Caco-2 (cell line): ENCODE measurements around the gene TTC39C. TPM values are rescaled to one million over a fixed set of nuclear protein-coding genes. Genes with fewer than 3 reads are reported as not detected.
"Not testable (repeated sequence)": the region's sequence is repeated elsewhere in the genome, so short reads cannot be mapped to it uniquely, and the experiment has no call there.

ENCODE experiments used
- BruUV-seq: library from RNA; stranded (reverse); fragments of 400-500 nt; replicated peaks from 2 replicates; lab custom pipeline; 2021; lab: Mats Ljungman, UMichigan
- CTCF ChIA-PET: fragments of 300-600 bp; sonication (Branson Sonifier 250); formaldehyde crosslinking; loops from one replicate; lab custom pipeline; 2022; ENCODE audit warnings: antibody characterized with exemption; lab: Charles Lee
- POLR2A ChIA-PET: fragments of 300-600 bp; sonication (Branson Sonifier 250); formaldehyde crosslinking; loops from one replicate; lab custom pipeline; 2022; ENCODE audit warnings: antibody characterized with exemption; lab: Charles Lee
- DNase-seq, 2 experiments: peaks; one replicate each; pipeline versions ENCODE4 v3.0.0 to v3.0.0-alpha.2; 2020 to 2022
- H3K27me3 ChIP-seq: replicated peaks from 2 replicates; pipeline ENCODE4 v1.6.0; 2011; ENCODE audit warnings: low read length; ENCODE audit not compliant: control insufficient read depth, insufficient read depth
- H3K36me3 ChIP-seq: 2 replicates; pipeline ENCODE4 v1.5.1; 2011; ENCODE audit warnings: low read length; ENCODE audit not compliant: control insufficient read depth, insufficient read depth
- H3K4me1 ChIP-seq: fragments of 250-450 bp; sonication (Bioruptor Pico); 2 replicates; pipeline ENCODE4 v1.5.1; 2020; ENCODE audit warnings: mild to moderate bottlenecking
- H3K4me3 ChIP-seq: 2 replicates; pipeline ENCODE4 v1.5.1; 2011; ENCODE audit warnings: low read depth, mild to moderate bottlenecking, control low read depth, low read length
- H3K9me3 ChIP-seq: fragments of 250-450 bp; sonication (Bioruptor Pico); 2 replicates; pipeline ENCODE4 v1.5.1; 2020; ENCODE audit warnings: mild to moderate bottlenecking, moderate library complexity
- H3K27ac Mint-ChIP-seq: one replicate; pipeline ENCODE4 v1.8.0; 2022; ENCODE audit warnings: mixed read lengths; ENCODE audit not compliant: unreplicated experiment
- H3K27me3 Mint-ChIP-seq: one replicate; pipeline ENCODE4 v1.8.0; 2022; ENCODE audit warnings: mixed read lengths; ENCODE audit not compliant: insufficient read depth, unreplicated experiment
- H3K36me3 Mint-ChIP-seq: one replicate; pipeline ENCODE4 v1.8.0; 2022; ENCODE audit warnings: mild to moderate bottlenecking, mixed read lengths; ENCODE audit not compliant: insufficient read depth, unreplicated experiment
- H3K4me1 Mint-ChIP-seq: one replicate; pipeline ENCODE4 v1.8.0; 2022; ENCODE audit warnings: low read depth, mixed read lengths; ENCODE audit not compliant: unreplicated experiment
- H3K4me3 Mint-ChIP-seq: one replicate; pipeline ENCODE4 v1.8.0; 2022; ENCODE audit warnings: mild to moderate bottlenecking, moderate library complexity, mixed read lengths; ENCODE audit not compliant: unreplicated experiment
- H3K9me3 Mint-ChIP-seq: one replicate; pipeline ENCODE4 v1.8.0; 2022; ENCODE audit warnings: mixed read lengths; ENCODE audit not compliant: unreplicated experiment
- CTCF ChIP-seq, 2 experiments: fragments of 200-600 bp in 1 of 2; IDR thresholded peaks; 1 replicate in 1 of 2; 2 replicates in 1 of 2; pipeline versions ENCODE4 v1.5.1 to v1.8.0; 2011 to 2022; ENCODE audit warnings: antibody characterized with exemption in 1 of 2, control low read depth in 1 of 2, inconsistent platforms in 1 of 2, low read depth in 1 of 2, low read length in 1 of 2, mild to moderate bottlenecking in 1 of 2, moderate library complexity in 1 of 2; ENCODE audit not compliant: insufficient read depth in 1 of 2, severe bottlenecking in 1 of 2, unreplicated experiment in 1 of 2
- intact Hi-C: fragments of 100-400 bp; cut with micrococcal nuclease; formaldehyde crosslinking; loops from one replicate; pipeline ENCODE4 v1.10.0; 2022; ENCODE audit not compliant: unreplicated experiment
- total RNA-seq: library from RNA; stranded (reverse); gene quantifications from 2 replicates; pipeline ENCODE4 v1.2.3, GENCODE V29; 2022

The TTC39C gene
- total RNA-seq, 1 experiment from 2014 or later, result 9.3 TPM

DNA sequence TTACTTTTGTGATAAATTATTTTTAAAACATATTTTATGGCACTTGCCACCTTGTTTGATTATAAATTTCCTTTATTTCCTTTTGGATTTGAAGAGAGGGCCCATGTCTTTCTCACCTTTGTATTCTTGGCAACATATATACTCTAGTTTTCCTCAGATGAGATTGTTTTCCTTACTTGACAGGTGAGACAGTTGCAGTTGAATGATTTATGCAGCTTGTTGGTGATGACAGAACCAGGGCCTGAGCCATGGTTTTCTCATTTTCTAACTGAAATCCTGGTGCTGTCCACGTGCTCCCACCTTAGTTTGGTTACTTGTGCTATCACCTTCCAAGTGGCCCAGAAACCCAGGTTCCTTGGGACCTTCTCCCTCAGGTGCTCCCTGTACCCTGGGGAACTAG, 58.2 kb downstream of the TTC39C start:
- BruUV-seq, result no TSS peak
- Mint-ChIP-seq H3K4me1 (peaks cover 4% of the 10 kb centered on the region), H3K27me3 (no peaks in the 10 kb centered on the region), H3K36me3 (no peaks in the 10 kb centered on the region), H3K4me3 (no peak overlapping the region), H3K9me3 (no peaks in the 10 kb centered on the region), H3K27ac (no peak overlapping the region)
- no peak for TF ChIP-seq CTCF (IDR thresholded peaks at IDR 0.05; ENCODE audit: insufficient read depth in 1 of 2, low read depth in 1 of 2, low read length in 1 of 2, severe bottlenecking in 1 of 2, unreplicated experiment in 1 of 2)
- no peak overlapping the region for H3K4me3 ChIP-seq
- intact Hi-C loops, result loop anchor here (10.0 kb wide), 1 partner anchor 58 kb away; the partner anchor contains the start of gene TTC39C
- no peaks in the 10 kb centered on the region for H3K27me3 ChIP-seq
- no peaks in the 10 kb centered on the region for H3K36me3 ChIP-seq
- ChIA-PET POLR2A (no interaction called here), CTCF (no interaction called here)
- H3K9me3 ChIP-seq, result no peaks in the 10 kb centered on the region
- peaks cover 4% of the 10 kb centered on the region; the same call in 1 of the 2 replicates for H3K4me1 ChIP-seq
- no peak for DNase-seq

DNA sequence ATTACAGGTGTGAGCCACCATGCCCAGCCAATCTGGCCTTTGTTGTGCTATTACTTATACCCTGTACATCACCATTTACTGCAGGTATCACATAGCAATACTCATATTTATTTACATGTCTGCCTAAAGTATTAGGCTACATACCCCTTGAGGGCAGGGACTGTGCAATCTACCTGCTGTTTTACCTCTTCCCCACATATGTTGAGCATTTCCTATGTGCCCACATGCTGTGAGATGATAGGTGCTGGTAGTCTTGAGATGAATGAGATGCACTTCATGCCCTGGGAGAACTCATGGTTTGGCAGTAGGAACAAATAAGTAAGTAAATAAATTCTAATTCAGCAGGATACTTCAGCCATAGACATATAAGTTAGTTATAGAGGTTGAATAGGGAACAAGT, 59.2 kb downstream of the TTC39C start:
- no TSS peak for BruUV-seq
- Histone ChIP-seq H3K9me3 (no peaks in the 10 kb centered on the region), H3K36me3 (no peaks in the 10 kb centered on the region), H3K4me1 (peaks cover 4% of the 10 kb centered on the region; the same call in 1 of the 2 replicates), H3K27me3 (no peaks in the 10 kb centered on the region), H3K4me3 (no peak overlapping the region)
- Mint-ChIP-seq H3K9me3 (no peaks in the 10 kb centered on the region), H3K27ac (no peak overlapping the region), H3K27me3 (no peaks in the 10 kb centered on the region), H3K36me3 (no peaks in the 10 kb centered on the region), H3K4me3 (no peak overlapping the region), H3K4me1 (no peaks in the 10 kb centered on the region)
- ChIA-PET CTCF (no interaction called here), POLR2A (no interaction called here)
- intact Hi-C loops, result loop anchor here (10.0 kb wide), 1 partner anchor 59 kb away; the partner anchor contains the start of gene TTC39C
- no peak for DNase-seq
- no peak for TF ChIP-seq CTCF (IDR thresholded peaks at IDR 0.05; ENCODE audit: insufficient read depth in 1 of 2, low read depth in 1 of 2, low read length in 1 of 2, severe bottlenecking in 1 of 2, unreplicated experiment in 1 of 2)

- DNase-seq, BruUV-seq, H3K36me3 ChIP-seq, H3K4me3 ChIP-seq, H3K27me3 Mint-ChIP-seq, H3K27ac Mint-ChIP-seq, H3K4me3 Mint-ChIP-seq, H3K9me3 Mint-ChIP-seq, CTCF ChIA-PET, H3K4me1 Mint-ChIP-seq, H3K36me3 Mint-ChIP-seq, POLR2A ChIA-PET, H3K27me3 ChIP-seq, H3K9me3 ChIP-seq, H3K4me1 ChIP-seq: not testable (repeated sequence)
- intact Hi-C loops, result loop anchor here (10.0 kb wide), 1 partner anchor 60 kb away; the partner anchor contains the start of gene TTC39C
These were observed 60.2 kb downstream of the TTC39C start for GRCh38 chr18:24074757-24075156.
